IMR-90 (cell line): ENCODE results near the gene RAB3A. TPM values are rescaled to one million over a fixed set of nuclear protein-coding genes. Genes with fewer than 3 reads are reported as not detected.
A peak's percentile ranks its signal among the peaks of the same experiment; 100 is the strongest.
"Not testable (repeated sequence)": the region's sequence is repeated elsewhere in the genome, so short reads cannot be mapped to it uniquely, and the experiment has no call there.

Source experiments
- ATAC-seq: fragments of 200-7000 bp; cut with Tn5 transposase; 2 replicates; pipeline ENCODE4 v1.9.1; 2020; ENCODE audit warnings: low read depth, mild to moderate bottlenecking, moderate library complexity
- BruUV-seq: library from RNA; stranded (reverse); fragments of 400-500 nt; replicated peaks from 2 replicates; lab custom pipeline; 2021; lab: Mats Ljungman, UMichigan
- CTCF ChIA-PET: fragments of 300-600 bp; formaldehyde crosslinking; extraction: SDS; loops from one replicate; lab custom pipeline; 2021; ENCODE audit warnings: antibody characterized with exemption; lab: Yijun Ruan, JAX
- POLR2A ChIA-PET: fragments of 300-600 bp; sonication (Branson Sonifier 250); formaldehyde crosslinking; loops from one replicate; lab custom pipeline; 2022; ENCODE audit warnings: antibody characterized with exemption; ENCODE audit not compliant: unreplicated experiment; lab: Charles Lee
- DNase-seq: peaks from one replicate; pipeline ENCODE4 v3.0.0; 2013
- H2AFZ ChIP-seq: replicated peaks from 2 replicates; pipeline ENCODE3; 2013; ENCODE audit warnings: low read length, mild to moderate bottlenecking; ENCODE audit not compliant: poor library complexity
- H2AK5ac ChIP-seq: 2 replicates; pipeline ENCODE4 v1.6.1; 2013; ENCODE audit warnings: low read depth, low read length, inconsistent platforms
- H2AK9ac ChIP-seq: replicated peaks from 2 replicates; pipeline ENCODE3; 2013; ENCODE audit warnings: mild to moderate bottlenecking, low read depth, low read length, moderate library complexity; ENCODE audit not compliant: poor library complexity
- H2BK120ac ChIP-seq: 2 replicates; pipeline ENCODE4 v1.6.1; 2013; ENCODE audit warnings: low read depth, low read length, inconsistent platforms
- H2BK15ac ChIP-seq: 3 replicates; pipeline ENCODE4 v1.6.1; 2013; ENCODE audit warnings: low read depth, low read length, inconsistent platforms
- H2BK20ac ChIP-seq: 2 replicates; pipeline ENCODE4 v1.6.1; 2013; ENCODE audit warnings: low read depth, mild to moderate bottlenecking, inconsistent platforms, low read length, moderate library complexity
- H2BK5ac ChIP-seq: 2 replicates; pipeline ENCODE4 v1.6.1; 2013; ENCODE audit warnings: mild to moderate bottlenecking, low read depth, low read length, inconsistent platforms; ENCODE audit not compliant: poor library complexity, severe bottlenecking
- H3K14ac ChIP-seq: replicated peaks from 2 replicates; pipeline ENCODE4 v1.6.1; 2013; ENCODE audit warnings: low read depth, low read length, inconsistent platforms
- H3K18ac ChIP-seq: 2 replicates; pipeline ENCODE4 v1.6.1; 2013; ENCODE audit warnings: low read depth, low read length, control low read depth
- H3K23ac ChIP-seq: 2 replicates; pipeline ENCODE4 v1.6.1; 2013; ENCODE audit warnings: low read depth, low read length, inconsistent platforms
- H3K27ac ChIP-seq: 2 replicates; pipeline ENCODE4 v1.5.1; 2013; ENCODE audit warnings: mild to moderate bottlenecking, control low read depth, low read length; ENCODE audit not compliant: insufficient read depth
- H3K27me3 ChIP-seq: 2 replicates; pipeline ENCODE4 v1.6.1; 2013; ENCODE audit warnings: low read length; ENCODE audit not compliant: control insufficient read depth, insufficient read depth
- H3K36me3 ChIP-seq: 2 replicates; pipeline ENCODE4 v1.6.1; 2013; ENCODE audit warnings: low read length, mixed read lengths; ENCODE audit not compliant: control insufficient read depth, insufficient read depth
- H3K4ac ChIP-seq: 2 replicates; pipeline ENCODE4 v1.6.1; 2013; ENCODE audit warnings: low read depth, low read length, inconsistent platforms
- H3K4me1 ChIP-seq: 2 replicates; pipeline ENCODE4 v1.6.1; 2013; ENCODE audit warnings: low read length, mixed read lengths; ENCODE audit not compliant: control insufficient read depth, insufficient read depth
- H3K4me2 ChIP-seq: 2 replicates; pipeline ENCODE4 v1.6.1; 2013; ENCODE audit warnings: low read depth, mild to moderate bottlenecking, control low read depth, low read length, moderate library complexity
- H3K4me3 ChIP-seq: 2 replicates; pipeline ENCODE4 v1.5.1; 2013; ENCODE audit warnings: low read depth, mild to moderate bottlenecking, control low read depth, low read length, moderate library complexity; ENCODE audit not compliant: insufficient read depth
- H3K56ac ChIP-seq: 2 replicates; pipeline ENCODE4 v1.6.1; 2013; ENCODE audit warnings: low read length, inconsistent platforms; ENCODE audit not compliant: insufficient read depth; ENCODE audit errors: extremely low read depth
- H3K79me1 ChIP-seq, 2 experiments: 2 replicates each; pipeline ENCODE4 v1.6.1; 2013; ENCODE audit warnings: low read length in 2 of 2, inconsistent platforms in 1 of 2, low read depth in 1 of 2
- H3K9ac ChIP-seq: 2 replicates; pipeline ENCODE4 v1.6.1; 2013; ENCODE audit warnings: low read depth, low read length, control low read depth
- H3K9me1 ChIP-seq: 2 replicates; pipeline ENCODE4 v1.6.1; 2013; ENCODE audit warnings: low read length, inconsistent platforms; ENCODE audit not compliant: insufficient read depth
- H3K9me3 ChIP-seq: 2 replicates; pipeline ENCODE4 v1.6.1; 2013; ENCODE audit warnings: low read length; ENCODE audit not compliant: control insufficient read depth, insufficient read depth
- H4K20me1 ChIP-seq: 2 replicates; pipeline ENCODE4 v1.6.1; 2013; ENCODE audit warnings: low read length, inconsistent platforms; ENCODE audit not compliant: insufficient read depth
- H4K5ac ChIP-seq: 2 replicates; pipeline ENCODE4 v1.6.1; 2013; ENCODE audit warnings: mild to moderate bottlenecking, low read depth, low read length, control low read depth
- H4K8ac ChIP-seq, 2 experiments: 2 replicates each; pipeline ENCODE4 v1.6.1; 2013; ENCODE audit warnings: low read depth in 2 of 2, low read length in 2 of 2, control low read depth in 1 of 2, inconsistent platforms in 1 of 2
- H4K91ac ChIP-seq: 2 replicates; pipeline ENCODE4 v1.6.1; 2013; ENCODE audit warnings: low read depth, low read length, inconsistent platforms; ENCODE audit not compliant: insufficient read depth
- WGBS, 2 experiments: methylation state at CpG; one replicate each; pipeline versions ENCODE4 v1.1.5 to v1.1.7; 2013; ENCODE audit warnings: missing lambda C conversion rate in 2 of 2; ENCODE audit not compliant: insufficient read length in 1 of 2; ENCODE audit errors: extremely low coverage in 2 of 2; 5-methylcytosine and 5-hydroxymethylcytosine counted together
- dilution Hi-C: fragments of 300-500 bp; cut with HindIII; formaldehyde crosslinking; loops from one replicate; pipeline ENCODE4 v1.14.3; 2018; ENCODE audit warnings: low sequenced_read_pairs; ENCODE audit not compliant: unreplicated experiment
- in situ Hi-C: fragments of 300-500 bp; cut with MboI; formaldehyde crosslinking; loops from 3 replicates; pipeline ENCODE4 v1.14.3; 2019; ENCODE audit warnings: low sequenced_read_pairs, inconsistent platforms, mixed read lengths
- intact Hi-C: fragments of 100-400 bp; cut with micrococcal nuclease; formaldehyde crosslinking; loops from 2 replicates; pipeline ENCODE4 v1.10.0; 2022
- polyA plus RNA-seq, 3 experiments: library from polyadenylated mRNA; depleted of rRNA; stranded (reverse); fragments of >200 nt; gene quantifications; 2 replicates each; pipeline ENCODE4 v1.2.3, GENCODE V29; 2012; ENCODE audit warnings: low replicate concordance in 1 of 3
- total RNA-seq: library from RNA; depleted of rRNA; stranded (reverse); fragments of >200 nt; gene quantifications from 2 replicates; pipeline ENCODE4 v1.2.3, GENCODE V29; 2012

RAB3A gene
- total and polyA plus RNA-seq, 2 of the 4 experiments (the other 2 are of a cell fraction): 3.0 to 13.6 TPM

- ATAC-seq, H2BK15ac ChIP-seq, DNase-seq, H3K18ac ChIP-seq, H2AK9ac ChIP-seq, BruUV-seq, H3K14ac ChIP-seq, H4K20me1 ChIP-seq, H3K9me3 ChIP-seq, H2BK5ac ChIP-seq, H3K27me3 ChIP-seq, in situ Hi-C loops, H3K27ac ChIP-seq, H2AFZ ChIP-seq, H3K56ac ChIP-seq, H3K4me3 ChIP-seq, H4K8ac ChIP-seq, POLR2A ChIA-PET, H3K4me2 ChIP-seq, dilution Hi-C loops, H2BK20ac ChIP-seq, H3K36me3 ChIP-seq, H4K5ac ChIP-seq, H3K9me1 ChIP-seq, H3K9ac ChIP-seq, H3K23ac ChIP-seq: not testable (repeated sequence)
- H3K79me1 ChIP-seq: peaks cover 0 to 23% of the 10 kb centered on the region in 2 experiments; a peak in 3 of 4 replicates
- H2BK120ac ChIP-seq: peak overlapping the region; percentile 32; the same call in 1 of the 2 replicates
- H2AK5ac ChIP-seq: peak overlapping the region; percentile 15; the same call in 1 of the 2 replicates
- peaks cover 11% of the 10 kb centered on the region for H3K4me1 ChIP-seq
- no CpG with 5 or more reads among the region's 5 CpGs for WGBS, 2 experiments
- intact Hi-C loops: loop anchor here (2.0 to 10.0 kb wide), 2 partner anchors 69 to 205 kb away; partner anchors contain the start of gene SSBP4
- CTCF ChIA-PET: interaction anchor here (0.5 to 1.0 kb wide), 2 partner anchors 70 to 1092 kb away, joined by 3 to 4 read pairs; no protein-coding TSS in a partner anchor
- peak overlapping the region; percentile 25 for H3K4ac ChIP-seq
- peak overlapping the region; percentile 21; the same call in 1 of the 2 replicates for H4K91ac ChIP-seq
Measured at GRCh38 chr19:18209912-18210311, 6.1 kb upstream of the RAB3A start.
